Hepatocyte (in vitro differentiated cells): ENCODE results near the gene HORMAD2.

Experiments used
- CTCF ChIP-seq: fragments of 200-600 bp; sonication (generic); IDR thresholded peaks from 2 replicates; pipeline ENCODE4 v1.5.1; 2016; ENCODE audit warnings: antibody characterized with exemption, mild to moderate bottlenecking; ENCODE audit not compliant: poor library complexity
- EZH2 ChIP-seq: fragments of 200-600 bp; sonication (generic); IDR thresholded peaks from 2 replicates; pipeline ENCODE4 v1.6.1; 2016; ENCODE audit warnings: antibody characterized with exemption, mild to moderate bottlenecking, borderline replicate concordance
- EZH2phosphoT487 ChIP-seq: fragments of 200-600 bp; sonication (generic); IDR thresholded peaks from one replicate; pipeline ENCODE4 v1.6.1; 2018; ENCODE audit warnings: antibody characterized with exemption, mild to moderate bottlenecking, low read depth, moderate library complexity; ENCODE audit not compliant: unreplicated experiment, severe bottlenecking

- TF ChIP-seq CTCF (no peak), EZH2 (no peak), EZH2phosphoT487 (no peak)
These were observed 17.6 kb downstream of the HORMAD2 start for GRCh38 chr22:30097861-30098260.
